Cardiac muscle cell (in vitro differentiated cells and primary cell): Measurements from ENCODE around the gene GATA2. TPM values are rescaled to one million over a fixed set of nuclear protein-coding genes. Genes with fewer than 3 reads are reported as not detected.
A peak's percentile ranks its signal among the peaks of the same experiment; 100 is the strongest.

Experiments used
- DNase-seq, 2 donors: peaks; one replicate each; pipeline versions ENCODE4 v3.0.0 to v3.0.0-alpha.2; 2010 to 2017; ENCODE audit warnings: low read depth in 1 of 2, low spot score in 1 of 2
- H3K27ac ChIP-seq: fragments of 200-600 bp; sonication (generic); 2 replicates; pipeline ENCODE4 v1.5.1; 2016
- H3K27me3 ChIP-seq: fragments of 200-600 bp; sonication (generic); 2 replicates; pipeline ENCODE4 v1.6.0; 2016; ENCODE audit warnings: control low read depth
- H3K36me3 ChIP-seq: fragments of 200-600 bp; sonication (generic); 2 replicates; pipeline ENCODE4 v1.5.1; 2016; ENCODE audit warnings: control low read depth
- H3K4me1 ChIP-seq: fragments of 200-600 bp; sonication (generic); 2 replicates; pipeline ENCODE4 v1.8.1; 2017; ENCODE audit warnings: low read depth, mild to moderate bottlenecking, mixed run types
- H3K4me3 ChIP-seq: fragments of 200-600 bp; sonication (generic); 2 replicates; pipeline ENCODE4 v1.5.1; 2016; ENCODE audit warnings: mild to moderate bottlenecking
- H3K9me3 ChIP-seq: fragments of 200-600 bp; sonication (generic); 2 replicates; pipeline ENCODE4 v1.5.1; 2017; ENCODE audit warnings: low read depth, mild to moderate bottlenecking, control low read depth
- polyA plus RNA-seq: library from polyadenylated mRNA; unstranded; fragments of >200 nt; fragmentation: Nextera tagmentation; extraction: Ambion mirVana; gene quantifications from 2 replicates; pipeline ENCODE4 v1.2.1, GENCODE V29; 2016
- total RNA-seq: library from RNA; depleted of rRNA; stranded (reverse); fragments of >200 nt; gene quantifications from 2 replicates; pipeline ENCODE4 v1.2.3, GENCODE V29; 2016
- TF ChIP-seq, protein P1 (sequence below): IDR thresholded peaks from 2 replicates; pipeline ENCODE4 v1.5.1; 2012; ENCODE audit warnings: low read depth, mild to moderate bottlenecking, low read length

The GATA2 gene
- total and polyA plus RNA-seq, 2 experiments from 2014 or later = 15.2 to 18.3 TPM

DNA sequence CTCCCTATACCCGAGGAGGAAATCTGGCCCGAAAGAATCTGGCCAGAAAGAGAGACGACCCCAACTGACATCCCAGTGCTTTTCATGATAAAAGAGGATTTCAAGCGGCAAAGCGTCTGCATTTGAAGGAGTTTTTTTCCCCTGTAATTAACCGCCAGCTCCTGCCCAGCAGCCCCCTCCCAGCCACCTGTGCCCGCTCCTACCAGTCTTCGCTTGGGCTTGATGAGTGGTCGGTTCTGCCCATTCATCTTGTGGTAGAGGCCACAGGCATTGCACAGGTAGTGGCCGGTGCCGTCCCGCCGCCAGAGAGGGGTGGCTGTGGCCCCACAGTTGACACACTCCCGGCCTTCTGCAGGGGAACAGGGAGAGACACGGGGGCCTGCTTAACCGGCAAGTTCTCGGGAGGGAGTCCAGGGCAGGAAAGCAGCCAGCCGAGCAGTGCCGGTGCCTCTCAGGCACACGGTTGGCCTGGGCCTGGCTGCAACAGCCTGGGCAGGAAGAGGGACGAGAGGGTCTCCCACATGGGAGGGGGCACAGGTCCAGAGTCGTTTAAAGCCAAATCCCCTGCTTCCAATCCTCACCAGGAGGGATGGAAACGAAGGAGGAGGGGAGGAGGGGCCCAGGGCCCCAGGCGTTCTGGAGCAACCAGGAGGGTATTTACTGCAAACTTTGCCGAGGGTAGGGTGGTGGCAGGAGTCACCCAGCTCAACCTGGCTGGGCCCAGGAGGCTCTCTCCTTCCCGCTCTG is 9.2 kb downstream of the GATA2 start:
- TF ChIP-seq, protein P1, sequence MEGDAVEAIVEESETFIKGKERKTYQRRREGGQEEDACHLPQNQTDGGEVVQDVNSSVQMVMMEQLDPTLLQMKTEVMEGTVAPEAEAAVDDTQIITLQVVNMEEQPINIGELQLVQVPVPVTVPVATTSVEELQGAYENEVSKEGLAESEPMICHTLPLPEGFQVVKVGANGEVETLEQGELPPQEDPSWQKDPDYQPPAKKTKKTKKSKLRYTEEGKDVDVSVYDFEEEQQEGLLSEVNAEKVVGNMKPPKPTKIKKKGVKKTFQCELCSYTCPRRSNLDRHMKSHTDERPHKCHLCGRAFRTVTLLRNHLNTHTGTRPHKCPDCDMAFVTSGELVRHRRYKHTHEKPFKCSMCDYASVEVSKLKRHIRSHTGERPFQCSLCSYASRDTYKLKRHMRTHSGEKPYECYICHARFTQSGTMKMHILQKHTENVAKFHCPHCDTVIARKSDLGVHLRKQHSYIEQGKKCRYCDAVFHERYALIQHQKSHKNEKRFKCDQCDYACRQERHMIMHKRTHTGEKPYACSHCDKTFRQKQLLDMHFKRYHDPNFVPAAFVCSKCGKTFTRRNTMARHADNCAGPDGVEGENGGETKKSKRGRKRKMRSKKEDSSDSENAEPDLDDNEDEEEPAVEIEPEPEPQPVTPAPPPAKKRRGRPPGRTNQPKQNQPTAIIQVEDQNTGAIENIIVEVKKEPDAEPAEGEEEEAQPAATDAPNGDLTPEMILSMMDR = no peak
- Histone ChIP-seq H3K27ac (no peak overlapping the region), H3K27me3 (peaks cover 90% of the 10 kb centered on the region), H3K36me3 (no peaks in the 10 kb centered on the region), H3K9me3 (no peaks in the 10 kb centered on the region), H3K4me1 (peaks cover 31% of the 10 kb centered on the region), H3K4me3 (no peak overlapping the region)
- DNase-seq = no peak

DNA sequence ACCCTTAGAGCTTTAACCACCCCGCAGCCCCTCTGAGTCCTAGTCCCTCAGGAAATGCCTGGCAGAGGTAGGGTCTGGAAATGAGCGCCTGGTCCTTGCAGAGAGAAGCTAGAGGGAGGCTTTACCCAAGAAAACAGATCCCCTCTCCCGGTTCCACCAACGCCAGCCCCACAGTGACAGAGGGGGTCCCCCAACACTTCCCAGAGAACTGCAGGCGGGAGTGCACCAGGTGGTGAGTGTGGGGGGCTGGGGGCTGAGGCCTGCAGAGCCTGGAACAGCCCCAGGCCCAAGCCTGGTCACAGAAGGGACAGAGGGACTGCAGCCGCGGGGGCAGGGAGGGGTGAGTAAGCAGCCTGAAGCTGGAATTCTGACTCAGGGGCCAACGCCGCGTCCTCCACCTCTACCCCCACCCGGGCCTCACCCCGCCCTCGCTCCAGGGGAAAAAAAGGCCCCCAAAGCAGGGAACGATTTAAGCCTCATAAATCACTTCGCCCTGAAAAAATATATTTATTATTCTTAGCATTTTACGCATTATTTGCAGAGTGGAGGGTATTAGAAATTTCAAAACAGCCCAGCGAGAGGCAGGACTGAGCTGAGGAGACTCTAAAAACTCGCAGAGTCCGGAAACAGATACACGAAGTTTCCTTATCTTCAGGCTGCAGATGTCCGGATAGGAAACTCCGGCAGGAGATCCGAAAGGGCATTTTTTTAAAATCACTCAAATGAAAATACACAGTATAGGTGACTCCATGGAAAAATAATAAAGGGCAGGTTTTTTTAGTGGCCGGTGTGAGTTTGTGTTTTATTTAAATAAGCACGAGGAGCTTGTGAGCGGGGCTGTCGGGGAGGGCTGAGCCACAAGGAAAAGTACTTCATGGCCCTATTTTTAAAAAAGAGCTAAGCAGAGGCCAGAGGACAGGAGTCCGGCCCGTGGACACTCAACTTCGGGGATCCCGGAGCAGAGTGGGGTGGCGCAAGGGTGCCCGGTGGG is 10.0 kb downstream of the GATA2 start:
- peak in 1 of 2 donors; percentile 70 for DNase-seq
- H3K36me3 ChIP-seq = no peaks in the 10 kb centered on the region
- H3K4me1 ChIP-seq = peaks cover 22% of the 10 kb centered on the region
- peak overlapping the region; percentile 6 for H3K4me3 ChIP-seq
- no peaks in the 10 kb centered on the region for H3K9me3 ChIP-seq
- H3K27me3 ChIP-seq = peaks cover 83% of the 10 kb centered on the region
- H3K27ac ChIP-seq = no peak overlapping the region
- TF ChIP-seq, protein P1 = peak; percentile 15

DNA sequence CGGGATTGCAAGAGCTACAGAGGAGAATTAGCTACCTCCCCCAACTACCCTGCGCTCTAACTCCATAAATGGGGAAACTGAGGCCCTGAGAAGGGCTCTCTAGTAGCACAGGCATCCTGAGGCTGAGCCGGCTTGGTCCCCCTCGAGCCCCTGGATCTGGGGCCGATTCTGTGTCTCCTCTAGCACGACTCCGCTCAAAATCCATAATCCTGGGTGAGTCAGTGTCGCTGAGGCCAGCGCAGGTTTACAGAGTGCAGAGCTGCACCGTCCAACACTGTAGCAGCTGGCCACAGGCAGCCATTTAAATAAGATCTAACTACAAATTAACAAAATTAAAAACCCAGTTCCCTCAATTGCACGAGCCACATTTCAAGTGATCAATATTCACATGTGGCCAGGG is 10.8 kb downstream of the GATA2 start:
- peaks cover 22% of the 10 kb centered on the region for H3K4me1 ChIP-seq
- H3K27me3 ChIP-seq = peaks cover 79% of the 10 kb centered on the region
- TF ChIP-seq, protein P1 = no peak
- no peaks in the 10 kb centered on the region for H3K9me3 ChIP-seq
- DNase-seq = no peak
- H3K4me3 ChIP-seq = no peak overlapping the region
- H3K36me3 ChIP-seq = no peaks in the 10 kb centered on the region
- H3K27ac ChIP-seq = no peak overlapping the region

DNA sequence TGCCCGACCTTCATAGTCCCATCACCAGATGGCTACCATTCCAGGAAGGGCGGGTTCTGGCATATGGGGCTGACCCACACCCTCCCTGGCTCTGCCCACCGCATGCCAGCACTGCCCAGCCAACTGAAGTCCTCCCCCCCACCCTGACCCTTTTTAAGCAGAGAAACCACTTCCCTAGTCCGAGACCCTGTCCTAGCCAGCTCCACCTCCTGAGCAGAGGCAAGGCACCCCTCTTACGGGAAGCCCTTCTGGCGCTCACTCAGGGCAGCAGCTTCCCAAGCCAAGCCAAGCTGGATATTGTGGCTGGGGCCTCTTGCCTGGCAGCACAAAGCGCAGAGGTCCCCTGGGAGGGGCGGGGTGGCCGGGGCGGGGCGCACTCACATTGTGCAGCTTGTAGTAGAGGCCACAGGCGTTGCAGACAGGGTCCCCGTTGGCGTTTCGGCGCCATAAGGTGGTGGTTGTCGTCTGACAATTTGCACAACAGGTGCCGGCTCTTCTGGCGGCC is 11.5 kb downstream of the GATA2 start:
- no peak for DNase-seq
- Histone ChIP-seq H3K4me1 (peaks cover 22% of the 10 kb centered on the region), H3K36me3 (no peaks in the 10 kb centered on the region), H3K27ac (no peak overlapping the region), H3K4me3 (no peak overlapping the region), H3K27me3 (peaks cover 74% of the 10 kb centered on the region), H3K9me3 (no peaks in the 10 kb centered on the region)
- TF ChIP-seq, protein P1 = no peak

GRCh38 chr3:128480717-128481437 is 12.1 kb downstream of the GATA2 start:
- Histone ChIP-seq H3K4me1 (peaks cover 22% of the 10 kb centered on the region), H3K27me3 (peaks cover 74% of the 10 kb centered on the region), H3K36me3 (no peaks in the 10 kb centered on the region), H3K27ac (no peak overlapping the region), H3K9me3 (no peaks in the 10 kb centered on the region), H3K4me3 (no peak overlapping the region)
- no peak for DNase-seq
- TF ChIP-seq, protein P1 = no peak
